Measurements from ENCODE around the gene LEFTY2.

The LEFTY2 gene

DNA sequence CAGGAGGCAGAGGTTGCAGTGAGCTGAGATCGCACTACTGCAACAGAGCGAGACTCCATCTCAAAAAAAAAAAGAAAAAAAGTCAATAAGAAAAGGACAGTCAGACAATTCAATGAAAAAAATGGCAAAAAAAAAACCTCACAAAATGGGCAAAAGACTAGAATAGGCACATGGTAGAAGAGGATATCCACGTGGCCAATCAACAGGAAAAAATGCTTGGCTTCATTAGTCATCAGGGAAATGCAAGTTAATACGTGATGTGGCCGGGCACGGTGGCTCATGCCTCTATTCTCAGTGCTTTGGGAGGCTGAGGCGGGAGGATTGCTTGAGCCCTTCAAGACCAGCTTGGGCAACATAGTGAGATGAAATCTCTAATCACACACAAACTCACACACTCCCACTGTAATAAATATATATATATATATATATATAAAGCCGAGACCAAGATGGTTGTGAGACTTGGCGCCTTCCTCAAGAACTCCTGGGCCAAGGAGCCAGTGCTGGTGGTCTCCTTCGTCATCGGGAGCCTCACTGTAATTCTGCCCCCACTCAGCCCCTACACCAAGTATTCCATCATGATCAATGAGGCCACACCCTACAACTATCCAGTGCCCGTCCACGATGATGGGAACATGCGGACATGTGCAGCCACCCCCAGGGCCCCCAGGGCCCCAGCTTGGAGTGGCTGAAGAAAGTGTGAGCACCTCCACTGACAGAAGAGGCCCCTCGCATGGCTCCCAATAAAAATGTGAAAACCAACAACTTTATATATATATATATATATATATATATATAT lies 22.9 kb upstream of the LEFTY2 start:
- TF ChIP-seq, protein P1, sequence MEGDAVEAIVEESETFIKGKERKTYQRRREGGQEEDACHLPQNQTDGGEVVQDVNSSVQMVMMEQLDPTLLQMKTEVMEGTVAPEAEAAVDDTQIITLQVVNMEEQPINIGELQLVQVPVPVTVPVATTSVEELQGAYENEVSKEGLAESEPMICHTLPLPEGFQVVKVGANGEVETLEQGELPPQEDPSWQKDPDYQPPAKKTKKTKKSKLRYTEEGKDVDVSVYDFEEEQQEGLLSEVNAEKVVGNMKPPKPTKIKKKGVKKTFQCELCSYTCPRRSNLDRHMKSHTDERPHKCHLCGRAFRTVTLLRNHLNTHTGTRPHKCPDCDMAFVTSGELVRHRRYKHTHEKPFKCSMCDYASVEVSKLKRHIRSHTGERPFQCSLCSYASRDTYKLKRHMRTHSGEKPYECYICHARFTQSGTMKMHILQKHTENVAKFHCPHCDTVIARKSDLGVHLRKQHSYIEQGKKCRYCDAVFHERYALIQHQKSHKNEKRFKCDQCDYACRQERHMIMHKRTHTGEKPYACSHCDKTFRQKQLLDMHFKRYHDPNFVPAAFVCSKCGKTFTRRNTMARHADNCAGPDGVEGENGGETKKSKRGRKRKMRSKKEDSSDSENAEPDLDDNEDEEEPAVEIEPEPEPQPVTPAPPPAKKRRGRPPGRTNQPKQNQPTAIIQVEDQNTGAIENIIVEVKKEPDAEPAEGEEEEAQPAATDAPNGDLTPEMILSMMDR (conservative IDR thresholded peaks at IDR 0.05; ENCODE audit: low read depth, low read length) = no peak
- DNase-seq (ENCODE audit: low read depth) = no peak
- H3K4me3 ChIP-seq (ENCODE audit: low read depth, low read length) = no peak overlapping the region

DNA sequence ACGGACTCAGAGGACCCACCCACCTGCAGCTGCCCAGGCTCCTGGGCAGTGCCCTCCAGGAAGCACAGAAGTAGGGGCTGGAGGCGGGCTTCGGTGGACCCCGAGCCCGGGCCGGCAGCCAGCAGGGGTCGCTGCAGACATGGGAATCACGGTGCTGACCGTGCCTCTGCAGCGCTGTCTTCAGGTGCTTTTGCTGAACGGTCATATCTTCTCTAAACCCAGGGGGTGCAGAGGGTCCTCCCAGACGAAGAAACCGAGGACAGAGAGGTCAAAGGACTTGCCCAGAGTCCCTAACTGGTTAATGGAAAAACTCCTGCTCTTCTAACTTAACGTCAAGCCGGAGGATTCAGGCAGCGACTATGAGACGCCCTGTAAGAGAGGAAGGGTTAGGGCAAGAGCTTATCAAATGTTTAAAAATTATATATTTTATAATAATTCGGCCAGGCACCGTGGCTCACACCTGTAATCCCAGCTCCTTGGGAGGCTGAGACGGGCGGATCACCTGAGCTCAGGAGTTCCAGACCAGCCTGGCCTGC lies 21.5 kb upstream of the LEFTY2 start:
- TF ChIP-seq, protein P1 (conservative IDR thresholded peaks at IDR 0.05; ENCODE audit: low read depth, low read length) = peak; percentile 78
- peak; percentile 41 for DNase-seq (ENCODE audit: low read depth)
- H3K4me3 ChIP-seq (ENCODE audit: low read depth, low read length) = no peak overlapping the region

DNA sequence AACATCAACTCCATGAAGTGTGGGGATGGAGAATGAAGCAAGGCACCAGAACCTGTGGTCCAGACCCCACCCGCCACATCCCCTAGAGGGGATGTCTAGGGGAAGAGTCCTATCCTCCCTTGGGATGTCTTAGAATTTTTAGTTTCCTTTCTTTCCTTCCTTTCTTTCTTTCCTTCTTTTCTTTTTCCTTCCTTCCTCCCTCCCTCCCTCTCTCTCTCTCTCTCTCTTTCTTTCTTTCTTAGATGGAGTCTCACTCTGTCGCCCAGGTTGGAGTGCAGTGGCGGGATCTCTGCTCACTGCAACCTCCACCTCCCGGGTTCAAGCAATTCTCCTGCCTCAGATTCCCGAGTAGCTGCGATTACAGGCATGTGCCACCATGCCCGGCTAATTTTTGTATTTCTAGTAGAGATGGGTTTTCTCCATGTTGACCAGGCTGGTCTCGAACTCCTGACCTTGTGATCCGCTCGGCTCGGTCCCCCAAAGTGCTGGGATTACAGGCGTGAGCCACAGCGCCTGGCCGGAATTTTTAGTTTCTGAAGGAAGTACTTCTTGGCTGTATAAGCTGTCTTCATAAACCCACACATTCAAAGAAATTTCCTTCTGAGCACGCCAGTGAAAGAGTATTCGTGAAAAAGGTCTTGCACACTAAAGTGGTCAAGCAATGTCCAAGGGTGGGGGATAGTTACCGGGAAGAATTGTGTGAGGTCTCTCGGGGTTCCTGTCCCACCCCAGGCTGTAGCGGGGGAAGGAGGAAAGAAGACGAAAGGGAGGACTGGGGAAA lies 20.8 kb upstream of the LEFTY2 start:
- DNase-seq (ENCODE audit: low read depth) = no peak
- no peak overlapping the region for H3K4me3 ChIP-seq (ENCODE audit: low read depth, low read length)
- TF ChIP-seq, protein P1 (conservative IDR thresholded peaks at IDR 0.05; ENCODE audit: low read depth, low read length) = no peak

DNA sequence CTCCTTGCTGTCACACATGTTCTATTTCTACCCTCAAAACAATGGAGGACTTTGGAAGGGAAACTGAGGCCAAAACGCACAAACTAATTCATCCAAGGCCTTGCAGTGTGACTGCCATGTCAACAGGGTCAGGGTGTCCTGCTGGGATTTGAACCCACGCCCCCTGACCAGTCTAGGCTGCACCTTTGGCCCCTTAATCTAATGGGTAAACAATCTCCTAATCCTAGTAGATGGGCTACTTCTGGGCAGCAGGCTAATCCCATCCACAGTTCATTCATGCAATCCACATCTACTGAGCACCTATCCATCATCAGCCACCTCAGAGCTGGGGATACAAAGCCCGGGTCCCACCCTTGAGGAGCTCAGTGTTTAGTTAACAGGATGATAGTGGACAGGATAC lies 17.0 kb upstream of the LEFTY2 start:
- DNase-seq (ENCODE audit: low read depth) = no peak
- H3K4me3 ChIP-seq (ENCODE audit: low read depth, low read length) = no peak overlapping the region
- TF ChIP-seq, protein P1 (conservative IDR thresholded peaks at IDR 0.05; ENCODE audit: low read depth, low read length) = no peak

DNA sequence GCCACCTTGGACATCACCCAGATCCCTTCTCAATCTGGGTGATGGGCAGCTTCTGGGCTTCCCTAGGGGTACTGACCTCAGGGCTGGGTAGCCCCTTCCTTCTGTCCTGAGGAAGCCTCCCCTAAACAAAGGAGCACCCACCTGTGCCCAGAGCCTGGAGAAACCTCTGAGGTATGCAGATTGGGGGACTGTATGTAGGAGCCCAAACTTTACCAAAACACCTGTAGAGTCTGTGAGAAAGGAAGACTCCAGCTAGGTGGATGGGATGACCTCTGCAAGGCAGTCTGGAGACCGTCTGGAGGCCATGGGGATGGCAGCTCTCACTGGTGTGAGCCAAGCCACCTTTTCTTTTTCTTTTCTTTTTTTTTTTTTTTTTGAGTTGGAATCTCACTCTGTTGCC lies 13.7 kb upstream of the LEFTY2 start:
- no peak overlapping the region for H3K4me3 ChIP-seq (ENCODE audit: low read depth, low read length)
- DNase-seq (ENCODE audit: low read depth) = no peak
- TF ChIP-seq, protein P1 (conservative IDR thresholded peaks at IDR 0.05; ENCODE audit: low read depth, low read length) = no peak

DNA sequence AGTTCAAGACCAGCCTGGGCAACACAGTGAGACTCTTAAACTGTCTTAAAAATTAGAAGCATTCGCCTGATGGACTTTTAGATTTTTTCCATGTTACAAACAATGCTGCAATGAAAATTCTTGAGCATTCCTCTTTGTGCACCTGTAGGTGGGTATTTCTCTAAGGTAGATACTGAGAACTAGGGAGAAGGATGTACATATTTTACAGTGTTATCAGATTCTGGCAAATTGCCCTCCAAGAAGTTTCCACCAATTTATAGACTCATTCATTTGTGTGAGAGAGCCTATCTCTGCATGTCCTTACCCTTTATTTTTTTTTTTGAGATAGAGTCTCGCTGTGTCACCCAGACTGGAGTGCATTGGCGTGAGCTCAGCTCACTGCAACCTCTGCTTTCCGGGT lies 12.3 kb upstream of the LEFTY2 start:
- TF ChIP-seq, protein P1 (conservative IDR thresholded peaks at IDR 0.05; ENCODE audit: low read depth, low read length) = no peak
- no peak overlapping the region for H3K4me3 ChIP-seq (ENCODE audit: low read depth, low read length)
- no peak for DNase-seq (ENCODE audit: low read depth)

Measured in choroid plexus epithelial cell (primary cell).